Astrocyte (in vitro differentiated cells and primary cell): Measurements from ENCODE around the gene SLC45A1. TPM values are rescaled to one million over a fixed set of nuclear protein-coding genes. Genes with fewer than 3 reads are reported as not detected.
A peak's percentile ranks its signal among the peaks of the same experiment; 100 is the strongest.

ENCODE experiments used
- DNase-seq: peaks from one replicate; pipeline ENCODE4 v3.0.0-alpha.2; 2010; ENCODE audit warnings: low read depth
- FAIRE-seq: peaks from 2 replicates; lab custom pipeline; 2011; peaks lifted over from hg19 to GRCh38; lab: Jason Lieb, UNC
- H2AFZ ChIP-seq: 2 replicates; pipeline ENCODE4 v1.6.0; 2012; ENCODE audit warnings: low read depth, low read length, inconsistent platforms
- H3K27ac ChIP-seq: 2 replicates; pipeline ENCODE4 v1.5.1; 2011; ENCODE audit warnings: low read depth, low read length, inconsistent platforms
- H3K27me3 ChIP-seq: 2 replicates; pipeline ENCODE4 v1.6.0; 2011; ENCODE audit warnings: low read length, inconsistent platforms; ENCODE audit not compliant: insufficient read depth
- H3K36me3 ChIP-seq: 2 replicates; pipeline ENCODE4 v1.5.1; 2011; ENCODE audit warnings: low read length, inconsistent platforms; ENCODE audit not compliant: insufficient read depth
- H3K4me1 ChIP-seq: 2 replicates; pipeline ENCODE4 v1.5.1; 2011; ENCODE audit warnings: low read length, inconsistent platforms; ENCODE audit not compliant: insufficient read depth
- H3K4me2 ChIP-seq: 2 replicates; pipeline ENCODE4 v1.6.0; 2012; ENCODE audit warnings: low read length, inconsistent platforms
- H3K4me3 ChIP-seq: 2 replicates; pipeline ENCODE4 v1.5.1; 2011; ENCODE audit warnings: low read depth, mild to moderate bottlenecking, low read length, inconsistent platforms; ENCODE audit not compliant: insufficient read depth
- H3K79me2 ChIP-seq: 2 replicates; pipeline ENCODE4 v1.6.0; 2012; ENCODE audit warnings: mild to moderate bottlenecking, low read length, inconsistent platforms; ENCODE audit not compliant: insufficient read depth
- H3K9ac ChIP-seq: 2 replicates; pipeline ENCODE4 v1.6.0; 2012; ENCODE audit warnings: mild to moderate bottlenecking, low read length, inconsistent platforms
- H3K9me3 ChIP-seq: 2 replicates; pipeline ENCODE4 v1.5.1; 2012; ENCODE audit warnings: low read depth, mild to moderate bottlenecking, low read length, inconsistent platforms; ENCODE audit not compliant: insufficient read depth
- H4K20me1 ChIP-seq: 2 replicates; pipeline ENCODE4 v1.6.0; 2012; ENCODE audit warnings: low read length, inconsistent platforms; ENCODE audit not compliant: insufficient read depth
- H3K27ac Mint-ChIP-seq: one replicate; pipeline ENCODE4 v1.8.0; 2021; ENCODE audit warnings: mild to moderate bottlenecking, mixed read lengths; ENCODE audit not compliant: unreplicated experiment
- H3K27me3 Mint-ChIP-seq: one replicate; pipeline ENCODE4 v1.8.0; 2021; ENCODE audit warnings: low read depth, mixed read lengths; ENCODE audit not compliant: unreplicated experiment
- H3K36me3 Mint-ChIP-seq: one replicate; pipeline ENCODE4 v1.8.0; 2021; ENCODE audit warnings: low read depth, mixed read lengths; ENCODE audit not compliant: unreplicated experiment
- H3K4me1 Mint-ChIP-seq: one replicate; pipeline ENCODE4 v1.8.0; 2021; ENCODE audit warnings: low read depth, mixed read lengths; ENCODE audit not compliant: unreplicated experiment
- H3K4me3 Mint-ChIP-seq: one replicate; pipeline ENCODE4 v1.8.0; 2021; ENCODE audit warnings: mild to moderate bottlenecking, moderate library complexity, mixed read lengths; ENCODE audit not compliant: unreplicated experiment
- H3K9me3 Mint-ChIP-seq: one replicate; pipeline ENCODE4 v1.8.0; 2021; ENCODE audit warnings: mild to moderate bottlenecking, mixed read lengths; ENCODE audit not compliant: unreplicated experiment
- CTCF ChIP-seq: IDR thresholded peaks from 2 replicates; pipeline ENCODE4 v1.5.1; 2011; ENCODE audit warnings: low read depth, mild to moderate bottlenecking, inconsistent platforms, low read length, moderate library complexity; ENCODE audit not compliant: insufficient read depth
- EZH2 ChIP-seq: IDR thresholded peaks from 2 replicates; pipeline ENCODE4 v1.6.1; 2012; ENCODE audit warnings: mild to moderate bottlenecking, low read length, inconsistent platforms; ENCODE audit not compliant: insufficient read depth
- total RNA-seq: library from RNA; stranded (reverse); gene quantifications from 2 replicates; pipeline ENCODE4 v1.2.1, GENCODE V29; 2021

SLC45A1 gene
- total RNA-seq, 1 donor from 2014 or later = 0.95 TPM

- H3K4me3 Mint-ChIP-seq = no peak overlapping the region
- H3K4me1 ChIP-seq = peaks cover 17% of the 10 kb centered on the region
- H3K27me3 ChIP-seq = no peaks in the 10 kb centered on the region
- no peak overlapping the region for H2AFZ ChIP-seq
- H3K4me2 ChIP-seq = peak overlapping the region; percentile 81
- H3K27ac Mint-ChIP-seq = peak overlapping the region; percentile 21
- H3K9me3 ChIP-seq = no peaks in the 10 kb centered on the region
- H3K27me3 Mint-ChIP-seq = peaks cover 2% of the 10 kb centered on the region
- peak overlapping the region; percentile 25 for H3K27ac ChIP-seq
- TF ChIP-seq EZH2 = no peak
- no peak for TF ChIP-seq CTCF
- H4K20me1 ChIP-seq = no peaks in the 10 kb centered on the region
- no peaks in the 10 kb centered on the region for H3K79me2 ChIP-seq
- no peak overlapping the region for H3K9ac ChIP-seq
- H3K36me3 Mint-ChIP-seq = no peaks in the 10 kb centered on the region
- FAIRE-seq = no peak
- no peak overlapping the region for H3K4me3 ChIP-seq
- H3K4me1 Mint-ChIP-seq = peaks cover 11% of the 10 kb centered on the region
- peak; percentile 87 for DNase-seq
- no peaks in the 10 kb centered on the region for H3K36me3 ChIP-seq
- H3K9me3 Mint-ChIP-seq = no peaks in the 10 kb centered on the region
Observed at GRCh38 chr1:8303141-8303540, 14.8 kb upstream of the SLC45A1 start.

GRCh38 chr1:8303876-8304275, 14.0 kb upstream of the SLC45A1 start:
- Histone ChIP-seq H3K4me2 (no peak overlapping the region), H3K9me3 (no peaks in the 10 kb centered on the region), H3K4me3 (no peak overlapping the region), H2AFZ (no peak overlapping the region), H3K9ac (no peak overlapping the region), H3K27ac (no peak overlapping the region), H4K20me1 (no peaks in the 10 kb centered on the region), H3K4me1 (peaks cover 17% of the 10 kb centered on the region), H3K36me3 (no peaks in the 10 kb centered on the region), H3K27me3 (no peaks in the 10 kb centered on the region), H3K79me2 (no peaks in the 10 kb centered on the region)
- FAIRE-seq (no peak), DNase-seq (no peak)
- no peak overlapping the region for H3K27ac Mint-ChIP-seq
- H3K9me3 Mint-ChIP-seq = no peaks in the 10 kb centered on the region
- H3K27me3 Mint-ChIP-seq = peaks cover 2% of the 10 kb centered on the region
- no peak for TF ChIP-seq CTCF
- TF ChIP-seq EZH2 = no peak
- H3K4me3 Mint-ChIP-seq = no peak overlapping the region
- H3K36me3 Mint-ChIP-seq = no peaks in the 10 kb centered on the region
- peaks cover 11% of the 10 kb centered on the region for H3K4me1 Mint-ChIP-seq

- Mint-ChIP-seq H3K4me3 (no peak overlapping the region), H3K27ac (no peak overlapping the region), H3K36me3 (no peaks in the 10 kb centered on the region), H3K4me1 (peaks cover 9% of the 10 kb centered on the region), H3K9me3 (no peaks in the 10 kb centered on the region), H3K27me3 (peaks cover 2% of the 10 kb centered on the region)
- H3K27ac ChIP-seq = no peak overlapping the region
- no peaks in the 10 kb centered on the region for H4K20me1 ChIP-seq
- no peak overlapping the region for H3K4me2 ChIP-seq
- H3K9me3 ChIP-seq = no peaks in the 10 kb centered on the region
- DNase-seq (no peak), FAIRE-seq (no peak)
- no peaks in the 10 kb centered on the region for H3K36me3 ChIP-seq
- no peaks in the 10 kb centered on the region for H3K79me2 ChIP-seq
- H3K27me3 ChIP-seq = no peaks in the 10 kb centered on the region
- peaks cover 8% of the 10 kb centered on the region for H3K4me1 ChIP-seq
- H3K4me3 ChIP-seq = no peak overlapping the region
- H2AFZ ChIP-seq = no peak overlapping the region
- H3K9ac ChIP-seq = no peak overlapping the region
- no peak for TF ChIP-seq EZH2
- TF ChIP-seq CTCF = no peak
Observed at GRCh38 chr1:8307628-8308027, 10.3 kb upstream of the SLC45A1 start.
